GM18519 (cell line): Measurements from ENCODE around the gene TBC1D20.
"Not testable (repeated sequence)": the region's sequence is repeated elsewhere in the genome, so short reads cannot be mapped to it uniquely, and the experiment has no call there.

Experiments
- ATAC-seq: cut with Tn5 transposase; IDR thresholded peaks from one replicate; pipeline ENCODE4 v1.9.1; 2021; ENCODE audit warnings: mild to moderate bottlenecking, moderate library complexity; ENCODE audit not compliant: unreplicated experiment, low FRiP score

Gene TBC1D20, protein sequence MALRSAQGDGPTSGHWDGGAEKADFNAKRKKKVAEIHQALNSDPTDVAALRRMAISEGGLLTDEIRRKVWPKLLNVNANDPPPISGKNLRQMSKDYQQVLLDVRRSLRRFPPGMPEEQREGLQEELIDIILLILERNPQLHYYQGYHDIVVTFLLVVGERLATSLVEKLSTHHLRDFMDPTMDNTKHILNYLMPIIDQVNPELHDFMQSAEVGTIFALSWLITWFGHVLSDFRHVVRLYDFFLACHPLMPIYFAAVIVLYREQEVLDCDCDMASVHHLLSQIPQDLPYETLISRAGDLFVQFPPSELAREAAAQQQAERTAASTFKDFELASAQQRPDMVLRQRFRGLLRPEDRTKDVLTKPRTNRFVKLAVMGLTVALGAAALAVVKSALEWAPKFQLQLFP

DNA sequence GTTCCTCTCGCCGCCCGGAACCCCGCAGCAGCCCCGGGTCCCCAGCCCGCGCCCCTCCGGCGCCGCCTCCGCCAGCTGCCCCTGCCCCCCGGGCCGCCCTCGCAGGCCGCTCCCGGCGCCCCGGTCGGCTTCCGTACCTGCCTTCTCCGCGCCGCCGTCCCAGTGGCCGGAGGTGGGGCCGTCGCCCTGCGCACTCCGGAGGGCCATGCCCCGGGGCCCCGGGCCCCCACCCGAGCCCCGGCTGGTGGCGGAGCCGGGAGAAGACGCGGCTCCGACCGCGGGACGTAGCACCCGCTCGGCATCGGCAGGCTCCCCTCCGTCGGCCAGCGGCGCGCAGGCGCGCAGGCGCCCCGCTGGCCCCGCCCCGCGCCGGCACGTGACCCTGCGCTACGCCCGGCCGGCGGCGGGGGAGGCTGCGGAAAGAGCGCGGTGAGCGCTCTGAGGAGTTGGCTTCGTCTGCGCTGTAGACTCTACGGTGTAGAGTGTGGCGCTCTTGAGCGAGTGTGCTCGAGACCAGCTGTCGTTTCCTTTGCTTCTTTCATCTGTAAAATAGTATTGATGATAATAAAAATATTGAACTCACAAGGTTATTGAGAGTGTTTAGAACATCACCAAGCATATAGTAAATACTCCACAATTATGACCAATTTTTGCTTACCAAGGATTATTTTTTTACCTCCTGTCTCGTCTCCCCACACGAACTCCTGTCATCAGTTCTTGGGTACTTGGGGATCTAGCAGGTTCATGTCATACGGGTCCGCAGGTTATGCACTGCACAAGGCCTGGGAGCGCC is at the start of gene TBC1D20:
Gene TBC1D20 (minus strand): TSS at position 335 of the 793 bp plus-strand sequence. CDS start 128 bp downstream, at position 207.
- ATAC-seq = peak; percentile 87

DNA sequence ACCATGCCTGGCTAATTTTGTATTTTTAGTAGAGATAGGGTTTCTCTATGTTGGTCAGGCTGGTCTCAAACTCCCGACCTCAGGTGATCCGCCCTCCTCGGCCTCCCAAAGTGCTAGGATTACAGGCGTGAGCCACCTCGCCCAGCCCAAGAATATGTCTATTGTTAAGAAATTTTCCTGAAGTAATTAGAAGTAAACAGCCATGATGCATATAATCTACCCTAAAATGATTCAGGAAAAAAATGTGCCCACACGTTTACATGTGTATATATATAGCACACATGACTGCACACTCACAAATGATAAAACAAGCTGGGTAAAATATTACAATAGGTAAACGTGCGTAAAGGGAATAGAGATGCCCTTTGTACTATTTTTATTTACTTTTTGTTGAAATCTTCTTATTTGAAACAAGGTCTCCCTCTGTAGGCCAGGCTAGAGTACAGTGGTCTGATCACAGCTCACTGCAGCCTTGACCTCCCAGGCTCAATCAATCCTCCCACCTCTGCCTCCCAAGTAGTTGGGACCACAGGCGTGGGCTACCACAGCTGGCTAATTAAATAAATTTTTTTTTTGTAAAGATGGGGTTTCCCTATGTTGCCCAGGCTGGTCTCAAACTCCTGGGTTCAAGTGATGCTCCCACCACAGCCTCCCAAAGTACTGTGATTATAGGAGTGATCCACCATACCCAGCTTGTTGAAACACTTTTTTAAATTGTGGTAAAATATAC is 48.2 kb upstream of the TBC1D20 start:
- not testable (repeated sequence) for ATAC-seq

DNA sequence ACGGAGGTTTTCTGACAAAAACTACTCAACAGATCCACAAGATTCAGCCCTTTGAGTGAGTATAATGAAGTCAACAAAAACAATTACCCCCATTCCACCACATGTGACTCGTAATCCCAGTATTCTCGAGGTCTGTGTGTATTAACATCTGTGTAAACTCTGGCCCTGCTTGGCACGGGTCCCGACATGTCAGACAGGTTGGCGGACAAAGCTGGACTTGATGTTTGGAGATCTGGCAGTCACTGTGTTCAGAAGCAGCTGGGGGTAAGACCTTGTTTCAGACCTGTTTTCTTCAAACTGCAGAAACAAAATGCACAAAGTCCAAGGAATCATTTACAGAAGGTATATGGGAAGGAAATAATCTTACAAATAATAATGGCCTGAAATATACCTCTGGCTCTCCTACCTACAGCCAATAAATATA is 46.0 kb upstream of the TBC1D20 start:
- ATAC-seq = not testable (repeated sequence)

DNA sequence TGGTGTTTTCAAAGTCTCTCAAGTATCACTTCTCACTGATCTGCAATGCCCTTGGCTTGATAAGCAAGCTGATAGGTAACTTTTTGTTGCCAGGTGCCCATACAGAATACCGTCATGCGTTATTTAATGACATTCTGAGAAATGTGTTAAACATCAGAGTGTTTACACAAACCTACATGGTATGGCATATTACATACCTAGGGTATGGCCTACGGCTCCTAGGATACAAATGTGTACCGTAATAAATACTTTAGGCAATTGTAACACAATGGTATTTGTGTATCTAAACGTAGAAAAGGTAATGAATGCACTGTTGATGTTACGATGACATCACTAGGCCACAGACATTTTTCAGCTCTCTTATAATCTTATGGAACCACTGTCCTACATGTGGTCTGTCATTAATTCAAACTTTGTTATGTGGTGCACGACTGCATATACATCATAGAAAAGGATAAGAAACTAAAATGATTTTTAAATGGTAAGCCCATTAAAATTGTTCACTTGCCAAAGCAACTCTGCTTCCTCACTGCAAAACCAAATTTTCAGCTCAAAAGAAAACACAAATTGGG is 45.5 kb upstream of the TBC1D20 start:
- no peak for ATAC-seq

DNA sequence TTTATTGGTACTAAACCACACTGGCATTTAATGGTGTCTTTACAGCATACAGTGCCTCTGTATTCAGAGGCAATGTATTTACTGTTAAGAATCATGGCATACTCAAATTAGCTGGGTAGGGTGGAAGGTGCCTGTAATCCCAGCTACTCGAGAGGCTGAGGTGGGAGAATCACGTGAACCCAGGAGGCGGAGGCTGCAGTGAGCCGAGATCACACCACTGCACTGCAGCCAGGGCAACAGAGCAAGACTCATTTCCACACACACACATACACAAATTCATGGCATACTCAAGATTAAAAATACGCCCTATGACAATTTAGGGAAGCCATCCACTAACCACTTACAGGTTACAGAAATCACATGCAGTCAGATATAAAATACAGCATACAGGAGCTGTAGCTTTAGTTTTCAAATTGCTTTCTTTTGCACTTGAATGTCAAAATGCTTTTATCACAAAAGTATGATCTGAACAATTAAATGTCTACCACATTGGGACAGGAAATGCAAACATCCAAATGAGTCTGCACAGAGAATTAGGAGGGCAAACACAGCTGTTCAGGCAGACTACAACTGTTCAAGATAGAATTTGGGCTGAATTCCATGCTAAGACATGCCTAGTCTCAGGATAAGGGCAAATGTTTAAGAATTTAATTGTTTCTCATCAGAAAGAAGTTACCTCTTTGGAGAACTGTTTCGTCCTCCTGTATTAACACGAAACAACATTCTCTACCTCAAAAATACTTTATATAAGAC is 44.8 kb upstream of the TBC1D20 start:
- no peak for ATAC-seq

DNA sequence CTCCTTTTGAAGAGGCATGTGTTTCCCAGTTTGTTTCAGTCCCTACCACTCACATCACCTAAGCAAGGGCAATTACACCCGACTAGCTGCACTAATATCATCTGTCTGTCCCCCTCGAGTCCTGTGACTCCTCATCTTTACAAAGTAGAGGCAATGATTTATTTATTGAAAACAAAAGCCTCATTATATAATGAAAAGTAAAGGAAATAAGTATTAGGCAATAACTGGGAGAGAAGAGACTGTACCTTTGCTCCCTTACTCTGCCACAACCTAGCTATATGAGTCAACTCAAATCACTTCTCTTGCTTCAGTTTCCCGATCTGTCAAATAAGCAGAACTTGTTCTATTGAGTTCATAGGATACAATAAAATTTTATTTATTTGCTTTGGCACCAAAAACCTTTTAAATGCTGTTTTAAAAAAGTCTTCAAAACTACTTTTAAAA is 42.3 kb upstream of the TBC1D20 start:
- ATAC-seq = no peak

DNA sequence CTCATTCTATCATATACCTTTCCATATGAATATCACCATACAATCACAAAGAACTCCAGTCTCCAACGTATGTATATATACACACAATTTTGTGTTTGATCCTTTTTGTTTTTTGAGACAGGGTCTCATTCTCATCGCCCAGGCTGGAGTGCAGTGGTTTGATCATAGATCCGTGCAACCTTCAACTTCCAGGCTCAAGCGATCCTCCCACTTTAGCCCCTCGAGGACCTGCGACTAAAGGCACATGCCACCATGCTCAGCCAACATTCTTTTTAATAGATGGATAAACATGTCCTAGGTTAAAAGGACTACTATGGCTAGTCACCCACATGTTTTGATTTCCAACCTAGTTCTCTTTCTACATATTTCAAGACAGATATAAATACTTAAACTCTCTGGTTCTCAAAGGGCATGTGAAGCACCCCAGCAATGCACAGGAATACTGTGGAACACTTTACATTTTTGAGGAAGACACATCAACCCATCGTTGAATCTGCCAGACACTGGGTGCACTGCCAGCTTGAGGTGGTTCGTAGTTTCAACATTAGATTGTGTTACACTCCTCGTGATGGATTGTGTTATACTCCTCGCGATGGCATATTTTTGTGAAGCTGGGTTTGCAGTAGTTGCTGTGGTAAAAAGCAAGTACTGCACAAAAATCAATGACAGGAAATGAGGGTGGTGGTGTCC is 40.9 kb upstream of the TBC1D20 start:
- ATAC-seq = no peak

DNA sequence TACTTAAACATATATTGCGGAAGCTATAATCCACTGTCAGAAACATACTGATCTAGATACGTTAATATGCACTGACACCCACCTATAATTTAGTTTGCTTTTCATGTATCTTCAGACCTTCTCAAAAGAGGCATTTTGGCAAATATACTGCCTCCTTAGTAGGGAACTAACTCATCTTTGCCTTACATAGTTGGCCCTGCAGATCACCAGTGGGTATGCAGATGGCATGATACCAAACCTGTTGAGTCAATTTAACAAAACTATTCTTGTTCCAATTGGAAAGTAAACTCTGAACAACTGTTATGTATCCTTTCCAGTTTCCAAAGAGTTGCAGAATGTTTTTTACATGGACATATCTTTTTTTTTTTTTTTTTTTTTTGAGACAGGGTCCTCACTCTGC is 35.6 kb upstream of the TBC1D20 start:
- ATAC-seq = no peak

DNA sequence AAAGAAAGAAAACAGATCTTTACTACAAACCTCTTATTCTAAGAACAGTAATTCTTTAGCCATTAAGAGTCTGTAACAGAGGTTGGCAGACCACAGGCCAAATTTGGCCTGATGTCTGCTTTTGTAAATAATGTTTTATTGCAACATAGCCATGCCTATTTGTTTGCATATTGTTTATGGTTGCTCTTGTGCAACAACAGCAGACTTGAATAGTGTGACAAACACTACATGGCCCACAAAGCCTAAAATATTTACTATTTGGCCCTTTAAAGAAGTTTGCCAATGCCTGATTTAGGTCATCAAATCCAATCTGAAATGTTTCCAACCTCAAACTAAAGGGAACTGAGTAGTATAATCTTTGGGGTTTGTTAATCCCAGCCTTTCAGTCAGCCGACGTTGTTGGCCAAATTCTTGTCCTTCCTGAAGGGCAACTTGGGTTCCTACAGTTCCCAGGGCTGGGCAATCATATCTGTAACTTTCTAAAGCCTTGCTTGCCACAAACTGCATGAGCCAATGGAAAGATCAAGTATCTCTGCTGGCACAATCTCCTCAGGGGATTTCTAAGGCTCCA is 33.9 kb upstream of the TBC1D20 start:
- no peak for ATAC-seq

DNA sequence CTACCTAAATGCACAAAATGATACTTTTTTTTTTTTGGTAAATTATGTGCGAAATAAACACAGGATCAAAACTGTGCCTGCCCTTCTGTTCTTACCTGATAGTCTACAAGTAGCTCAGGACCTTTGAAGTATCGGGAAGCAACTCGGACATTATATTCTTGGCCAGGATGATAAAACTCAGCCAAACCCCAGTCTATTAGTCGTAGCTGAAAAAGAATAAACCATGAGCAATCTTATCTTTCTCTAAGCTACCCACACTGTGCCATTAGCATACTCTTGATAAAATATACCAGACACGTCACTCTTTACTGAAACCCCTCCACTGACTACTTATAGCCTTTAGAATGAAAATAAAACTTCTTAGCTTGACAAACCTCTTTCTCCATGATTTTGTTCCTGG is 29.8 kb upstream of the TBC1D20 start:
- no peak for ATAC-seq

DNA sequence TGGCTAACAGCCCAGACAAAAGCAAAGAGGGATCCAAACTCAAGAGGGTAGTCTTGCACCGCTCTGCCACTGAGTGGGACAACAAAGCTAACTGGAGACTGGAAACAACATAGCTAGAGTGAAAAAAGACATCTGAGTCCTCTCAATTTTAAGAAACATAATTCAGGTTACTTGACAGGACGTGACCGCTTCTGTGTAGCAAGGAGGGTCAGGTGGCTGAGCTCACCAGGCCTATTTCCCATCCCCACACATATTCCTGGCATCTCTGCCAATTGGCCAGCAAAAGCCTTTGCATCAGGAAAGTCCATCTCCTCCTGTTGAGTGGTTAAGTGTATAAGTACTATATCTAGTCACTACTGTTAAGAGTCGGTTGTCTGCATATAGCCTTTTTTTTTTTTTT is 25.3 kb upstream of the TBC1D20 start:
- no peak for ATAC-seq

DNA sequence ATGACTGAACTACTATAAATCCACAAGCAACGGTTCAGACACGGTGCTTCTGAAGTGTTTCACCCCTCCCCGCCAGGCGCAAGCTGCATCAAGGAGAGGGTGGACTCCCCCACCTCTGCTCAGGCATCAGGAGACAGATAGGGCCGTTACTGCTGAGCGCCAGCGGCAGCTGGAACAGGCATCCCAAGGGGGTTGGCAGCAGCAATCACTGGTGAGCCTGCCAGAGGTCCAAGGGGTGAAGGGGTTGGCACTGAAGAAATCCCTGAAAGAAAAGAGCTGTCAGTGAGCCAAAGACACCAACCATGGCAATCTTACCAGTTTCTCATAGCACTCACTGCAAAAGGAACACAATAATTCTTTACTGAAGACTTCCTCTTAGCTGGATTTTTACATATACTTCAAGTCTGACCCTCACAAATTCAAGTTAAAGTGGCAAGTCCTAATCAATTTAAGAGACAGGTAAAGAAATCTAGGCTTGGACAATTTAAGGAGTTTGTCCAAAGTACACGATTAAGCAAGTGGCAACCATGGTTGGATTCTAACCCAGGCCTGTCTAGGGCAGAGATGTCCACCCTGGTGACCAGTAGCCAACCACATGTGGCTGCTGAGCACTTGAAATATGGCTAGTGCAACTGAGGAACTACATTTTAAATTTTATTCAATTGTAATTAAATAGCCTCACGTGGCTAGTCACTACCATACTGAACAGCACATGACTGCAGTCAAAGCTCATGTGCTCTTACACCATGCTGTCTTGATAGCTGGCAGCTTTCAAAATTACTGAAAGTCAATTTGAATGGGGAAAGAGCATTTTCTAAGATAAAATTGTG is 21.7 kb upstream of the TBC1D20 start:
- no peak for ATAC-seq

DNA sequence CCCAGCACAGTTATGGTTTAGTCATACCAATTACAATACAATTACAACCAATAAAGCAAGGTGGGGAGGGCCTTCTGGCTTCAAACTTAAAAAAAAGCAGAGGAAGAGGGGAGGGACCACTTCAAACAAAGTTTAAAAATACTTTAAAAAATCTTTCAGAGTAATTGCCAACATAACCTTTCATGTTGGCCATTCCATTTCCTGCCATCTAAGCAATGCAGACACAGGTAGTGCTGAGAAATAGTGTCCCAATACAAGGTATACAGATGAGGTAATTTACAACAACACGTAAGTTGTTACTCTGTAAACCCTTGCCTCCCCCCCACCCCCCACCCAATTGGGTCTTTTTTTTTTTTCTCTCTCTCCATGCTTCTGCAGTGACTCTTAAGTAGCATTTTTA is 18.8 kb upstream of the TBC1D20 start:
- ATAC-seq = no peak

DNA sequence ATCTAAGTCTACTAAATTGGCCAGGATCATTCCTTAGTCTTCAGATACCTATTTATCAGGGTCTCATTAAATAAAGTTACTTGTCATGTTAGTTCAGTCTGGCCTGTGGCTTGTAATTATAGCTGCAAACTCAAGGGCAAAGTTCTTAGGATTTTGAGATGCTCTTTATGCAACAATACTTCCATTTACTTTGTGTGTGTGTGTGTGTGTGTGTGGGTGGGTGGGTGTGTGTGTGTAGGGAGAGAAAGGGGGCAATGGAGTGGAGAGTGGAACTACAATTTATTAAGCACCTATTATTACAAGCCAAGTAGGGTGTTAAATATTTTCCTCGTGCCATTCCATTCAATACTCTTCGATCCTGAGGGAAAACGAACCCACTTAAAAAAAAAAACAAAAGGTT is 17.7 kb upstream of the TBC1D20 start:
- ATAC-seq = no peak

DNA sequence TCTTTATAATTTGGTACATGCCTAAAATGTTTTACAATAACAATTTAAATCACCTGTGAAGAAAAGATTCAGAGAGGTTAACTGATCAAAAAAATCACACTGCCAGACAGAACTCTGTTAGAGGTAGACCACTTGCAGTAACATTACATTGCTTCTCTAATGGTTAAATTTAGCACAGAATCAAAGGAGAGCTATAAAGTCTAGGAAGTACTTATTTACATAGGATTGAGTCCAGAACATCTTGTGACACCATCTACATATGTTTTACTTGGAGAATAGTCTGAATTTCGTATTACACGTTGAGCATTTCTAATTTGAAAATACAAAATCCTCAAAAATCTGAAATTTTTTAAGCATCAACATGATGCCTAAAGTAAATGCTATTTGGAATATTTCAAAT is 17.2 kb upstream of the TBC1D20 start:
- ATAC-seq = no peak

DNA sequence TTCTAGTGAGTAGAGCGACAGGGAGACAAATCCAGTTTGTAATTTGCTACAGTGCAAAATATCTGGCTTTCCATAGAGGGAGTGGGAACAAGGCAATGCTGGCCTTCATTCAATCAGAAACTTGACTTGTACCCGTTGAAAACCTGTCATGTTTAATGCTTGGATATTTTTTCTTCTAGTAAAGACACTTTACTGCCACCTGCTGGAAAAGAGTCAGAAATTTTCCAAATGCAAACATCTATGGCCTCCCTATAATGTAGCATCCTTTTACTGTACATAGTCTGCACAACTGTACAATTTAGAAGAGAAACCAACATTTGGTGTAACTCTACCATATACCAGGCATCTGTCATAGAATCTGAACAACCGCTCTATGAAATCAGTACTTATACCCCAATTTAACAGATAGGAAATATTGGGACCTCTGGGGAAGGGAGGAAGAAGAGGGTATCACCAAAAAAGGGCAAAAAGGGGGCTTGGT is 16.7 kb upstream of the TBC1D20 start:
- ATAC-seq = no peak

DNA sequence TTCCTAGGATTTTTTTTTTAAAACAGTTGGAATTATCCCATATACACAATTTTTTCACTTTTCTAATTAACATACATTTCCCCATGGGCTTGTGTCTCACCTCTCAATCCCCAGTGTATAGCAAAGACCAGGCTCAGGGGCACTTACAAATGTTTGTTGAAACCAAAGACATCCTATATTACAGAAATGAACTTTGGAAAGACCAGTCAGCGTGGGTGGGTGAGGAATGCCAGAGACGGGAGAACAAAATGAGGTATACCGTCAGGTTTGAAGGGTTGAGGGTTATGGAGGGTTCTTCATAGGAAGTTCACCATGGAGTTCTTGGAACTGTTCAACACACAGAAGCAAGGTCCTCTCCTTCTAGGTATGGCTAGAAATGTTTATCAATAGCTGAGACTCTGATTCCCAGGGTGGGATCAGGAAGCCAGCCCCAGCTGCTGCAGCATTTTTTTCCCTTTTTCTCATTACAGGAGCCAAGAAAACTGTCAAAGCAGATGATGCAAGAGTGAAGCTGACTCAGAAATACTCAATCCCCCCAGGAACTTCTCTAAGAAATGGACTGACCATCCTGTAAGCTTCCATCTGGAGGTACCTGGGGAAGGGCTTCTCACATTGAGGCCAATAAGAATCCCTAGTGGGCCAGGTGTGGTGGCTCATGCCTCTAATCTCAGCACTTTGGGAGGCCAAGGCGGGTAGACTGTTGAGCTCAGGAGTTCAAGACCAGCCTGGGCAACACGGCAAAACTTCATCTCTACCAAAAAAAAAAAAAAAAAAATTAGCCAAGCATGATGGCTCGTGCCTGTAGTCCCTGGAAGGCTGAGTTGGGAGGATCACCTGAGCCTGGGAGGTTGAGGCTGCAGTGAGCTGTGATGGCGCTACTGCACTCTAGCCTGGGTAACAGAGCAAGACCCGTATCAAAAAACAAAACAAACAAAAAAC is 15.9 kb upstream of the TBC1D20 start:
- ATAC-seq = no peak
